ENCODE measurements around the gene PRR14. TPM values are rescaled to one million over a fixed set of nuclear protein-coding genes. Genes with fewer than 3 reads are reported as not detected.
"Not testable (repeated sequence)": the region's sequence is repeated elsewhere in the genome, so short reads cannot be mapped to it uniquely, and the experiment has no call there.

PRR14 gene
- polyA plus RNA-seq, 3 donors: 27.8 to 54.7 (median 30.6) TPM

- no peak overlapping the region for H3K27ac ChIP-seq (ENCODE audit: low read depth, low read length)
- 83 to 85% (median 84%) methylated on average over 13 to 14 of the region's 14 CpGs for WGBS, 3 donors
Observed at GRCh38 chr16:30669903-30670824, 19.4 kb downstream of the PRR14 start.

GRCh38 chr16:30675143-30675542, 24.4 kb downstream of the PRR14 start:
- no peak overlapping the region for H3K27ac ChIP-seq (ENCODE audit: low read depth, low read length)
- 90 to 93% (median 91%) methylated on average over 10 of the region's 10 CpGs for WGBS, 3 donors

- 79 to 82% (median 80%) methylated on average over 11 of the region's 11 CpGs for WGBS, 3 donors
- no peak overlapping the region for H3K27ac ChIP-seq (ENCODE audit: low read depth, low read length)
Observed at GRCh38 chr16:30677931-30678585, 27.3 kb downstream of the PRR14 start.

- WGBS, 3 donors: 76 to 80% (median 79%) methylated on average over 3 of the region's 3 CpGs
- H3K27ac ChIP-seq (ENCODE audit: low read depth, low read length): no peak overlapping the region
Observed at GRCh38 chr16:30678586-30678970, 27.8 kb downstream of the PRR14 start.

GRCh38 chr16:30680326-30680725, 29.6 kb downstream of the PRR14 start:
- WGBS, 3 donors: 92 to 94% (median 93%) methylated on average over 3 of the region's 3 CpGs

GRCh38 chr16:30688701-30689100, 37.9 kb downstream of the PRR14 start:
- no peak overlapping the region for H3K27ac ChIP-seq (ENCODE audit: low read depth, low read length)
- WGBS, 3 donors: 64 to 75% (median 67%) methylated on average over 4 of the region's 4 CpGs

More at GRCh38 chr16:30680326-30680725, 29.6 kb downstream of the PRR14 start:
- no peak overlapping the region for H3K27ac ChIP-seq (ENCODE audit: low read depth, low read length)

- 58 to 67% (median 59%) methylated on average over 4 of the region's 4 CpGs for WGBS, 3 donors
- H3K27ac ChIP-seq (ENCODE audit: low read depth, low read length): no peak overlapping the region
Observed at GRCh38 chr16:30691907-30692306, 41.1 kb downstream of the PRR14 start.

GRCh38 chr16:30692396-30693064, 41.8 kb downstream of the PRR14 start:
- WGBS, 3 donors: 54 to 69% (median 66%) methylated on average over 8 to 9 of the region's 10 CpGs
- no peak overlapping the region for H3K27ac ChIP-seq (ENCODE audit: low read depth, low read length)

- 57 to 75% (median 61%) methylated on average over 11 of the region's 11 CpGs for WGBS, 3 donors
Observed at GRCh38 chr16:30694926-30695693, 44.4 kb downstream of the PRR14 start.

GRCh38 chr16:30696646-30697045, 45.9 kb downstream of the PRR14 start:
- not testable (repeated sequence) for H3K27ac ChIP-seq (ENCODE audit: low read depth, low read length)

More at GRCh38 chr16:30694926-30695693, 44.4 kb downstream of the PRR14 start:
- no peak overlapping the region for H3K27ac ChIP-seq (ENCODE audit: low read depth, low read length)

GRCh38 chr16:30697264-30698138, 46.7 kb downstream of the PRR14 start:
- H3K27ac ChIP-seq (ENCODE audit: low read depth, low read length): peak overlapping the region; percentile 97
- 10 to 14% (median 11%) methylated on average over 26 of the region's 26 CpGs for WGBS, 3 donors

More at GRCh38 chr16:30696646-30697045, 45.9 kb downstream of the PRR14 start:
- 88 to 98% (median 97%) methylated on average over 3 of the region's 3 CpGs for WGBS, 3 donors

GRCh38 chr16:30698139-30698815, 47.5 kb downstream of the PRR14 start:
- peak overlapping the region; percentile 97 for H3K27ac ChIP-seq (ENCODE audit: low read depth, low read length)
- WGBS, 3 donors: 0 to 1% (median 0%) methylated on average over 49 to 76 of the region's 76 CpGs

- WGBS, 3 donors: 0 to 1% (median 1%) methylated on average over 54 to 57 of the region's 57 CpGs
- H3K27ac ChIP-seq (ENCODE audit: low read depth, low read length): peak within 1 kb of the TSS; percentile 97
Observed at GRCh38 chr16:30698816-30699614, 48.3 kb downstream of the PRR14 start, which contains the start of gene SRCAP. TSS of gene SRCAP (plus strand) at chr16:30699171. CDS start at chr16:30700825, 1,654 bp downstream.

GRCh38 chr16:30699615-30700099, 48.9 kb downstream of the PRR14 start:
- WGBS, 3 donors: 19 to 47% (median 47%) methylated on average over 8 of the region's 8 CpGs
- peak overlapping the region; percentile 39 for H3K27ac ChIP-seq (ENCODE audit: low read depth, low read length)

GRCh38 chr16:30700491-30700890, 49.7 kb downstream of the PRR14 start:
- no peak overlapping the region for H3K27ac ChIP-seq (ENCODE audit: low read depth, low read length)

GRCh38 chr16:30700971-30701370, 50.2 kb downstream of the PRR14 start:
- no peak overlapping the region for H3K27ac ChIP-seq (ENCODE audit: low read depth, low read length)
- 86 to 88% (median 87%) methylated on average over 5 of the region's 5 CpGs for WGBS, 3 donors

More at GRCh38 chr16:30700491-30700890, 49.7 kb downstream of the PRR14 start:
- WGBS, 3 donors: 44 to 62% (median 60%) methylated on average over 9 of the region's 9 CpGs
